ENCODE measurements around the gene RTEL1.
"Not testable (repeated sequence)": the region's sequence is repeated elsewhere in the genome, so short reads cannot be mapped to it uniquely, and the experiment has no call there.

Gene RTEL1, protein sequence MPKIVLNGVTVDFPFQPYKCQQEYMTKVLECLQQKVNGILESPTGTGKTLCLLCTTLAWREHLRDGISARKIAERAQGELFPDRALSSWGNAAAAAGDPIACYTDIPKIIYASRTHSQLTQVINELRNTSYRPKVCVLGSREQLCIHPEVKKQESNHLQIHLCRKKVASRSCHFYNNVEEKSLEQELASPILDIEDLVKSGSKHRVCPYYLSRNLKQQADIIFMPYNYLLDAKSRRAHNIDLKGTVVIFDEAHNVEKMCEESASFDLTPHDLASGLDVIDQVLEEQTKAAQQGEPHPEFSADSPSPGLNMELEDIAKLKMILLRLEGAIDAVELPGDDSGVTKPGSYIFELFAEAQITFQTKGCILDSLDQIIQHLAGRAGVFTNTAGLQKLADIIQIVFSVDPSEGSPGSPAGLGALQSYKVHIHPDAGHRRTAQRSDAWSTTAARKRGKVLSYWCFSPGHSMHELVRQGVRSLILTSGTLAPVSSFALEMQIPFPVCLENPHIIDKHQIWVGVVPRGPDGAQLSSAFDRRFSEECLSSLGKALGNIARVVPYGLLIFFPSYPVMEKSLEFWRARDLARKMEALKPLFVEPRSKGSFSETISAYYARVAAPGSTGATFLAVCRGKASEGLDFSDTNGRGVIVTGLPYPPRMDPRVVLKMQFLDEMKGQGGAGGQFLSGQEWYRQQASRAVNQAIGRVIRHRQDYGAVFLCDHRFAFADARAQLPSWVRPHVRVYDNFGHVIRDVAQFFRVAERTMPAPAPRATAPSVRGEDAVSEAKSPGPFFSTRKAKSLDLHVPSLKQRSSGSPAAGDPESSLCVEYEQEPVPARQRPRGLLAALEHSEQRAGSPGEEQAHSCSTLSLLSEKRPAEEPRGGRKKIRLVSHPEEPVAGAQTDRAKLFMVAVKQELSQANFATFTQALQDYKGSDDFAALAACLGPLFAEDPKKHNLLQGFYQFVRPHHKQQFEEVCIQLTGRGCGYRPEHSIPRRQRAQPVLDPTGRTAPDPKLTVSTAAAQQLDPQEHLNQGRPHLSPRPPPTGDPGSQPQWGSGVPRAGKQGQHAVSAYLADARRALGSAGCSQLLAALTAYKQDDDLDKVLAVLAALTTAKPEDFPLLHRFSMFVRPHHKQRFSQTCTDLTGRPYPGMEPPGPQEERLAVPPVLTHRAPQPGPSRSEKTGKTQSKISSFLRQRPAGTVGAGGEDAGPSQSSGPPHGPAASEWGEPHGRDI (N-terminal part only)

DNA sequence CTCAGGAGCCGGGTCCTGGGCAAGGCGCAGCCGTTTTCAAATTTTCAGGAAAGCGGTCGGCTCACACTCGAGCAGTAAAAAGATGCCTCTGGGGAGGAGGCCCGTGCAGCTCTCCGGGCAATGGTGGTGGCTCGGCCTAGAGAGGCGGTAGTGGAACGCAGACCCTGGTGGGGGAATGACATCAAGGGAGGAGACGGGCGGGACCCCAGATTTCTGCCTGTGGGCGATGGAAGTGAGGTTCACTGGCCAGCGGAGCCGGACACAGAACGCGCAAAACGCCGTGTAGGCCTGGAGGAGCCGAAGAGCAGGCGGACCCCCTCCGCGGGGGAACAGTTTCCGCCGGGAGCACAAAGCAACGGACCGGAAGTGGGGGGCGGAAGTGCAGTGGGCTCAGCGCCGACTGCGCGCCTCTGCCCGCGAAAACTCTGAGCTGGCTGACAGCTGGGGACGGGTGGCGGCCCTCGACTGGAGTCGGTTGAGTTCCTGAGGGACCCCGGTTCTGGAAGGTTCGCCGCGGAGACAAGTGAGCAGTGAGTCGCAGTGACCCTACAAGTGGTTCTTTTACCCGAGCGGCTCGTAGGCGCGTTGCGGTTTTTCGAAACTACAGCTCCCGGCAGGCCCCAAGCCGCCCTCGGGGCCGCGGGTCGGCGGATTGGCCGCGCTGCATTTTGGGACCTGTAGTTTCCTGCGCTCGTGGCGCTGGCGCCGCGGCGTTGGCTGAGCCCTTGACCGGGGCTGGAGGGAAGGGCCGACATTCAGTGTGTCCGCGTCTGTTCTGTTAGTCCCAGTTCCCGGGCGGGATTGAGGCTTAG, at the start of gene RTEL1:
Gene RTEL1 (plus strand): TSS at position 376 of the 812 bp plus-strand sequence. CDS start 1,091 bp downstream, outside the sequence.
- TF ChIP-seq ZFX (IDR thresholded peaks at IDR 0.05; ENCODE audit: borderline replicate concordance): no peak
- peak within 1 kb of the TSS; percentile 86 for H3K27ac ChIP-seq

DNA sequence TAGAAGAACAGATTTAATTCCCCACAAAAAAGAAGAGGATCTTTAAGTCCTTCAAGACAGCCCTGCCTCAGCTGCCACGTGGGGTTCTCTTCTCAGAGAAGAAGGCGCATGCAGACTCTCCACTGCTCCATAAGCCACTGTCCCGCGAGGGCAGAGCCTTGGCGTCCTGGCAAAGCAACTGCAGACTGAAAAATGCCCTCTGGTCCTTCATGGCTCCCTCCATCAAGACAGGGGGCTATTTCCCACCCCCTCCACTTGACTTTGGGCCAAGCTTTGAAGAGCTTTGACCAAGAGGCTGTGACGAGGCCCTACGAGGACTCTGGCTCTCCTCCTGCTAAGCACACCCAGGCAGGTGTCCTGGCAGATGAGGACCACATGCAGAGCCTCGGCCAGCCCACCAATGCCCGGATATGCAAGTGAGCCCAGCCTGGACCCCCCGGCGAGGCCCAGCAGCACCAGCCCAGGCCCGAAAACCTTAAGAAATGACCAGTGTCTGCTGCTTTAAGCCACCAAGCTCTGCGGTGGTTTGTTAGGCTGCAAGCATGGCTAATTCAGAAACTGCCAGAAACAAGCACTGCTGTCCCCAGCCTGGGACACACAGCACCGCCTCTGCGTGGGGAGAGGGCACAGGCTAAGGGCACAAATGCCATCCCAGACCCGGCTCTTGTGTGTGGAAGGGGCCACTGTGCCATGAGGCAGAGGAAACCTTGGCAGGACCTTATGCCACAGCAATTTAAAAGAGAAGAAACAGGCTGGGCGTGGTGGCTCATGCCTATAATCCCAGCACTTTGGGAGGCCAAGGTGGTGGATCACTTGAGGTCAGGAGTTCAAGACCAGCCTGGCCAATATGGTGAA, 47.3 kb upstream of the RTEL1 start:
- TF ChIP-seq, protein P1, sequence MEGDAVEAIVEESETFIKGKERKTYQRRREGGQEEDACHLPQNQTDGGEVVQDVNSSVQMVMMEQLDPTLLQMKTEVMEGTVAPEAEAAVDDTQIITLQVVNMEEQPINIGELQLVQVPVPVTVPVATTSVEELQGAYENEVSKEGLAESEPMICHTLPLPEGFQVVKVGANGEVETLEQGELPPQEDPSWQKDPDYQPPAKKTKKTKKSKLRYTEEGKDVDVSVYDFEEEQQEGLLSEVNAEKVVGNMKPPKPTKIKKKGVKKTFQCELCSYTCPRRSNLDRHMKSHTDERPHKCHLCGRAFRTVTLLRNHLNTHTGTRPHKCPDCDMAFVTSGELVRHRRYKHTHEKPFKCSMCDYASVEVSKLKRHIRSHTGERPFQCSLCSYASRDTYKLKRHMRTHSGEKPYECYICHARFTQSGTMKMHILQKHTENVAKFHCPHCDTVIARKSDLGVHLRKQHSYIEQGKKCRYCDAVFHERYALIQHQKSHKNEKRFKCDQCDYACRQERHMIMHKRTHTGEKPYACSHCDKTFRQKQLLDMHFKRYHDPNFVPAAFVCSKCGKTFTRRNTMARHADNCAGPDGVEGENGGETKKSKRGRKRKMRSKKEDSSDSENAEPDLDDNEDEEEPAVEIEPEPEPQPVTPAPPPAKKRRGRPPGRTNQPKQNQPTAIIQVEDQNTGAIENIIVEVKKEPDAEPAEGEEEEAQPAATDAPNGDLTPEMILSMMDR (IDR thresholded peaks at IDR 0.05): no peak
- TF ChIP-seq ZFX (IDR thresholded peaks at IDR 0.05; ENCODE audit: borderline replicate concordance): no peak
- H3K27ac ChIP-seq: no peak overlapping the region

DNA sequence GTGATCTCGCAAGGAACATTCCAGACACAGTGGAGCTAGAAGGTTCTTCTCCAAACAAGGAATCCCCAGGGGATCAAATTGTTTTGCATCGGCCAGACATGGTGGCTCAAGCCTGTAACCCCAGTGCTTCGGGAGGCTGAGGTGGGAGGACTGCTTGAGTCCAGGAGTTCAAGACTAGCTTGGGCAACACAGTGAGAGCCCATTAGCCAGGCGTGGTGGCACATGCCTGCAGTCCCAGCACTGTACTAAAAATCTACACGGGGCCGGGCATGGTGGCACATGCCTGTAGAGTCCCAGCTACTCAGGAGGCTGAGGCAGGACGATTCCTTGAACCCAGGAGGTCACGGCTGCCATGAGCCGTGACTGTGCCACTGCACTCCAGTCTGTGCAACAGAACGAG, 46.5 kb upstream of the RTEL1 start:
- TF ChIP-seq, protein P1 (IDR thresholded peaks at IDR 0.05): no peak
- TF ChIP-seq ZFX (IDR thresholded peaks at IDR 0.05; ENCODE audit: borderline replicate concordance): no peak
- H3K27ac ChIP-seq: no peak overlapping the region

DNA sequence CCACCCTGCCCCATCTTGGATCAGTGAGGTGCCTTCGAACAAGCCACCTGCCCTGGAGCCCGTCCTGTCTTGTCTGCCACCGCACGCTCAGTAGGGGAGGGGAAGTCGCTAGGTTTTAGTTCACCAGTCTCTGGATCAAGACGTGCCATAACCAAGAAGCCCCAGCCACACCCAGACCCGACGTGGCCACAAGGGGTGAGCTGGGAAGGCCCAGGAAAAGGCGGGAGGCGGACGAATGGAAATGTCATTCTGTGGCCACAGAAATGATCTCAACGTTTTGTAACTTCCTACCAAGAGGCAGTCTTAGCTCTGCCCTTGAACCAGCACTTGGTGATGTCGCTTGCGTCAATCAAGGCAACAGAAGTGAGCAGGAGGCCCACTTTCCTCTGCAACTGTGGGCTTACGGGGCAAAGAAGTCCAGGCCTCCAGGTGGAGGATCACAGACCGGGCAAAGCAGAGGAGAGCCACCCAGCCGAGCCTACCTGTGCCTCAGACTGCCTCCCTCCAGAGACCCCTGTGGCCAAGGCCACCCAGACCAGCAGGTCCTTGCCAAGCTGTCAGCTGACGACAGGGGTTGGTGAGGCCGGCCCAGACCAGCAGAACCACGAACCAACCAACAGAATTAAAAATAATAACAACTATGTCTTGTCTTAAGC, 45.7 kb upstream of the RTEL1 start:
- no peak for TF ChIP-seq ZFX (IDR thresholded peaks at IDR 0.05; ENCODE audit: borderline replicate concordance)
- TF ChIP-seq, protein P1 (IDR thresholded peaks at IDR 0.05): no peak
- no peak overlapping the region for H3K27ac ChIP-seq

DNA sequence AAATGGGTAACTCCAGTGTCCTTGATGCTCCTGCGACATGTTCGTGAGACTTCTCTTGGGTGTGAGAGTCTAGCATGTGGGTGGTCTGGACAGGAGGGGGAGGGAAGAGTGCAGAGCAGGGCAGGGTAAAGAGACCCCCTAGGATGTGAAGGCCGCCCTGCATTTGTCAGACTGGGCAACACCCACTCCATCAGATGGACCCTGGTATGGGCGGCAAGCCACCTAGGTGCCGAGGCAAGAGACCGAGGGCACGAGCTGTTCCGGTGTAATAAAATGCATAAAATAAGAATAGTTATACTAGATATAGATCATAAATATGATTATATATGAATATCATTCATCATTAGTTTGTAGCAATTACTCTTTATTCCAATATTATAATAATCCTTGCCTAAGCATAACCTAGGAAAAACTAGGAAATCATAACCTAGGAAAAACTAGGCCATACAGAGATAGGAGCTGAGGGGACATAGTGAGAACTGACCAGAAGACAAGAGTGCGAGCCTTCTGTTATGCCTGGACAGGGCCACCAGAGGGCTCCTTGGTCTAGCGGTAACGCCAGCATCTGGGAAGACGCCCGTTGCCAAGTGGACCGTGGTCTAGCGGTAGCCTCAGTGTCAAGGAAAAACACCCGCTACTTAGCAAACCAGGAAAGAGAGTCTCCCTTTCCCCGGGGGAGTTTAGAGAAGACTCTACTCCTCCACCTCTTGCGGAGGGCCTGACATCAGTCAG, 44.1 kb upstream of the RTEL1 start:
- not testable (repeated sequence) for H3K27ac ChIP-seq
- TF ChIP-seq, protein P1 (IDR thresholded peaks at IDR 0.05): peak; percentile 48

Measured in 22Rv1 (cell line).